Measurements from ENCODE around the gene ANXA8. TPM values are rescaled to one million over a fixed set of nuclear protein-coding genes. Genes with fewer than 3 reads are reported as not detected.
"Not testable (repeated sequence)": the region's sequence is repeated elsewhere in the genome, so short reads cannot be mapped to it uniquely, and the experiment has no call there.

Gene ANXA8
- total and polyA plus RNA-seq, 4 experiments from 2014 or later = not detected

GRCh38 chr10:47461261-47461687 lies 22.6 kb downstream of the ANXA8 start:
- H3K27ac Mint-ChIP-seq; H3K36me3 Mint-ChIP-seq; H3K27ac ChIP-seq (ENCODE audit: low read depth, low read length); H3K4me1 ChIP-seq (ENCODE audit: insufficient read depth, low read length); intact Hi-C loops (cut with micrococcal nuclease); POLR2A ChIA-PET (ENCODE audit: partially characterized antibody); H3K9me3 Mint-ChIP-seq; H3K4me3 ChIP-seq (ENCODE audit: low read length in 2 of 2); H3K4me1 Mint-ChIP-seq; H3K36me3 ChIP-seq (ENCODE audit: insufficient read depth, low read length); H3K27me3 Mint-ChIP-seq; H3K27me3 ChIP-seq (ENCODE audit: insufficient read depth, low read length); H3K4me3 Mint-ChIP-seq; DNase-seq; H3K9me3 ChIP-seq (ENCODE audit: control insufficient read depth in 1 of 2, low read length in 2 of 2); CTCF ChIA-PET (ENCODE audit: partially characterized antibody): not testable (repeated sequence)

GRCh38 chr10:47458466-47459154 lies 25.3 kb downstream of the ANXA8 start:
- H3K36me3 ChIP-seq (ENCODE audit: insufficient read depth, low read length) = no peaks in the 10 kb centered on the region
- no peak overlapping the region for H3K27ac ChIP-seq (ENCODE audit: low read depth, low read length)
- no peak overlapping the region for H3K4me3 ChIP-seq (ENCODE audit: low read length in 2 of 2)
- no peak overlapping the region for H3K4me3 Mint-ChIP-seq
- no peaks in the 10 kb centered on the region for H3K36me3 Mint-ChIP-seq
- DNase-seq = no peak
- H3K9me3 Mint-ChIP-seq = no peaks in the 10 kb centered on the region
- ChIA-PET CTCF (ENCODE audit: partially characterized antibody) (no interaction called here), POLR2A (ENCODE audit: partially characterized antibody) (no interaction called here)
- no peaks in the 10 kb centered on the region for H3K9me3 ChIP-seq (ENCODE audit: control insufficient read depth in 1 of 2, low read length in 2 of 2)
- H3K27ac Mint-ChIP-seq = no peak overlapping the region
- H3K4me1 Mint-ChIP-seq = peaks cover 0 to 1% (median 0%) of the 10 kb centered on the region in 4 donors
- H3K27me3 Mint-ChIP-seq = peaks cover 3 to 12% of the 10 kb centered on the region in 2 donors
- no peaks in the 10 kb centered on the region for H3K27me3 ChIP-seq (ENCODE audit: insufficient read depth, low read length)
- no peaks in the 10 kb centered on the region for H3K4me1 ChIP-seq (ENCODE audit: insufficient read depth, low read length)
- intact Hi-C loops (cut with micrococcal nuclease) = no loop called here

- Histone ChIP-seq H3K27me3 (ENCODE audit: insufficient read depth, low read length) (no peaks in the 10 kb centered on the region), H3K4me1 (ENCODE audit: insufficient read depth, low read length) (no peaks in the 10 kb centered on the region), H3K27ac (ENCODE audit: low read depth, low read length) (no peak overlapping the region), H3K36me3 (ENCODE audit: insufficient read depth, low read length) (no peaks in the 10 kb centered on the region), H3K9me3 (ENCODE audit: control insufficient read depth in 1 of 2, low read length in 2 of 2) (no peaks in the 10 kb centered on the region), H3K4me3 (ENCODE audit: low read length in 2 of 2) (no peak overlapping the region)
- Mint-ChIP-seq H3K4me1 (peaks cover 0 to 1% (median 0%) of the 10 kb centered on the region in 4 donors), H3K9me3 (no peaks in the 10 kb centered on the region), H3K27ac (no peak overlapping the region), H3K27me3 (peaks cover 6 to 15% of the 10 kb centered on the region in 2 donors), H3K36me3 (no peaks in the 10 kb centered on the region), H3K4me3 (no peak overlapping the region)
- intact Hi-C loops (cut with micrococcal nuclease) = no loop called here
- ChIA-PET CTCF (ENCODE audit: partially characterized antibody) (no interaction called here), POLR2A (ENCODE audit: partially characterized antibody) (no interaction called here)
- no peak for DNase-seq
Observed at GRCh38 chr10:47457826-47458225, 26.1 kb downstream of the ANXA8 start.

- Mint-ChIP-seq H3K4me1 (peaks cover 0 to 1% (median 0%) of the 10 kb centered on the region in 4 donors), H3K4me3 (no peak overlapping the region), H3K27ac (no peak overlapping the region), H3K36me3 (no peaks in the 10 kb centered on the region), H3K9me3 (no peaks in the 10 kb centered on the region), H3K27me3 (peaks cover 6 to 15% of the 10 kb centered on the region in 2 donors)
- Histone ChIP-seq H3K27me3 (ENCODE audit: insufficient read depth, low read length) (no peaks in the 10 kb centered on the region), H3K27ac (ENCODE audit: low read depth, low read length) (no peak overlapping the region), H3K4me3 (ENCODE audit: low read length in 2 of 2) (no peak overlapping the region), H3K4me1 (ENCODE audit: insufficient read depth, low read length) (no peaks in the 10 kb centered on the region), H3K9me3 (ENCODE audit: control insufficient read depth in 1 of 2, low read length in 2 of 2) (no peaks in the 10 kb centered on the region), H3K36me3 (ENCODE audit: insufficient read depth, low read length) (no peaks in the 10 kb centered on the region)
- no peak for DNase-seq
- ChIA-PET POLR2A (ENCODE audit: partially characterized antibody) (no interaction called here), CTCF (ENCODE audit: partially characterized antibody) (no interaction called here)
- intact Hi-C loops (cut with micrococcal nuclease) = no loop called here
Observed at GRCh38 chr10:47457528-47457820, 26.4 kb downstream of the ANXA8 start.

- Mint-ChIP-seq H3K4me3 (no peak overlapping the region), H3K9me3 (no peaks in the 10 kb centered on the region), H3K4me1 (peaks cover 0 to 1% (median 0%) of the 10 kb centered on the region in 4 donors), H3K27me3 (peaks cover 6 to 15% of the 10 kb centered on the region in 2 donors), H3K27ac (no peak overlapping the region), H3K36me3 (no peaks in the 10 kb centered on the region)
- no peak overlapping the region for H3K4me3 ChIP-seq (ENCODE audit: low read length in 2 of 2)
- no peak overlapping the region for H3K27ac ChIP-seq (ENCODE audit: low read depth, low read length)
- intact Hi-C loops (cut with micrococcal nuclease) = no loop called here
- no peaks in the 10 kb centered on the region for H3K4me1 ChIP-seq (ENCODE audit: insufficient read depth, low read length)
- CTCF ChIA-PET (ENCODE audit: partially characterized antibody) = no interaction called here
- no peak for DNase-seq
- no peaks in the 10 kb centered on the region for H3K27me3 ChIP-seq (ENCODE audit: insufficient read depth, low read length)
- no peaks in the 10 kb centered on the region for H3K9me3 ChIP-seq (ENCODE audit: control insufficient read depth in 1 of 2, low read length in 2 of 2)
- POLR2A ChIA-PET (ENCODE audit: partially characterized antibody) = no interaction called here
- H3K36me3 ChIP-seq (ENCODE audit: insufficient read depth, low read length) = no peaks in the 10 kb centered on the region
Observed at GRCh38 chr10:47456794-47457527, 27.0 kb downstream of the ANXA8 start.

DNA sequence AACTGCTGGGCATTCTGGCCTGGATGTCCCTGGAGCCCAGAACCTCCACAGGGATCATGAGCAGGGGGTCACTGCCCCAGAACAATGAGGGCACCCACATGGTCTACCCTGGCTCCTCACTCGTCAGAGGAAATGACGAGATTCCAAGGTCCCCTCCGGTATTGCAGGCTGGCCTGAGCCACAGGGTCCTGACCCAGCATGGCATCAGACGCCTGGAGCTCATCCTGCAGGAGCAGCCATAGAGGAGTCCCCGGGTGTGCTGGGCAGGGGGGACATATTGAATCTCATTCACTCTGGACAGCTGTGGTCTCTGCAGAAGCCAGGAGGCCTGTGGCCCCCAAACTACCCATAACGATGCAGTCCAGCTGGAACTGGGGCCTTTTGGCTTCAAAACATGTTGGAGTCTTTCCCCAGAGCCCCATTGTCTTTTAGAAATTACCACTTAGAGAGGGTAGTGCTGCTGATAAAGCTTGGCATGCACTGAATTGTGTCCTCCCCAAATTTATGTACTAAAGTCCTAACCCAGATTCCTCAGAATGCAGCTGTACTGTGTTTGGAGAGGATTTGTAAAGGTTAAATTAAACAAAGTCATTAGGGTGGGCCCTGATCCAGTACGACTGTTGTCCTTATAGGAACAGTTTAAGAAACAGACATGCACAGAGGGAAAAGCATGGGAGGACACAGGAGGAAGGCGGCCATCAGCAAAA lies 27.7 kb downstream of the ANXA8 start:
- H3K27me3 Mint-ChIP-seq = peaks cover 6 to 15% of the 10 kb centered on the region in 2 donors
- Histone ChIP-seq H3K4me3 (ENCODE audit: low read length in 2 of 2) (no peak overlapping the region), H3K4me1 (ENCODE audit: insufficient read depth, low read length) (no peaks in the 10 kb centered on the region), H3K36me3 (ENCODE audit: insufficient read depth, low read length) (no peaks in the 10 kb centered on the region), H3K27ac (ENCODE audit: low read depth, low read length) (no peak overlapping the region), H3K9me3 (ENCODE audit: control insufficient read depth in 1 of 2, low read length in 2 of 2) (no peaks in the 10 kb centered on the region), H3K27me3 (ENCODE audit: insufficient read depth, low read length) (no peaks in the 10 kb centered on the region)
- CTCF ChIA-PET (ENCODE audit: partially characterized antibody) = no interaction called here
- H3K36me3 Mint-ChIP-seq = no peaks in the 10 kb centered on the region
- intact Hi-C loops (cut with micrococcal nuclease) = no loop called here
- no peak overlapping the region for H3K27ac Mint-ChIP-seq
- POLR2A ChIA-PET (ENCODE audit: partially characterized antibody) = no interaction called here
- no peak overlapping the region for H3K4me3 Mint-ChIP-seq
- DNase-seq = no peak
- no peaks in the 10 kb centered on the region for H3K4me1 Mint-ChIP-seq
- H3K9me3 Mint-ChIP-seq = no peaks in the 10 kb centered on the region

DNA sequence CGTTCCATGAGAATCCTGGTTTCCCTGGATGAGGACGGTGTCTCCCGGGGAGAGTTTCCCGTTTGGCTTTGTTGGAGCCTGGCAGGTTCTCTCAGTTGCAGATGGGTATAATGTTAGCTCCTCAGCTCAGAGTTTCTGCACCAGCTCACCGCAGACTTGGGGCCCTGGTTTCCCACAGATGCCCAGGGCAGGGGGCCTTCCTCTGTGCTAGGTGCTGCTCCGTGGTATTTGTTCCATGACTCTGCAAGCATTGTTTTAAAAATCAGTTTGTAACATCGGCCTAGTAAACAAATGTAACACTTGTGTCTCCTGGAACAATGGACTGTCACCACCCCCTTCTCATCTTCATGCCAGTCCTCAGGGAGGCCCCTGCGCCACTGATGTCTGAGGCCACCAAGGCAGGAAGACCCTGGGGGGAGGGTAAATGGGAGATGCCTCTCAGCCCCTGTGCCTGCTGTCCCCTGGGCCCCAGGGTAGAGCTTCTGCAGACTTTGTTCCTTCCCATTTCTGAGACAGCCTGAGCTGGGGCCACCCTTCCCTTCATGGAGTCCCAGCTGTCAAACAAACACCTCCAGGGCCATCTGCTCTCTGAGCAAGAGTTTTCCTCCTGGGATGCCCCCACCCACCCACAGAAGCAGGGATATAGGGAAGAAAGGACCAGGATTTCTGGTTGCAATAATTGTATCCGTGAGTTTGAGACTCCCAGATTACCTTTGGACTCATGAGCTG lies 28.4 kb downstream of the ANXA8 start:
- H3K9me3 Mint-ChIP-seq; H3K27ac ChIP-seq (ENCODE audit: low read depth, low read length); H3K4me3 ChIP-seq (ENCODE audit: low read length in 2 of 2); H3K9me3 ChIP-seq (ENCODE audit: control insufficient read depth in 1 of 2, low read length in 2 of 2); H3K4me1 Mint-ChIP-seq; H3K36me3 Mint-ChIP-seq; H3K4me3 Mint-ChIP-seq; H3K27me3 ChIP-seq (ENCODE audit: insufficient read depth, low read length); CTCF ChIA-PET (ENCODE audit: partially characterized antibody); H3K27ac Mint-ChIP-seq; intact Hi-C loops (cut with micrococcal nuclease); POLR2A ChIA-PET (ENCODE audit: partially characterized antibody); H3K4me1 ChIP-seq (ENCODE audit: insufficient read depth, low read length); DNase-seq; H3K36me3 ChIP-seq (ENCODE audit: insufficient read depth, low read length): not testable (repeated sequence)
- H3K27me3 Mint-ChIP-seq = peaks cover 6 to 15% of the 10 kb centered on the region in 2 donors
